Peyer's patch (tissue), 4 donors: ENCODE measurements around the gene SMAD3. TPM values are rescaled to one million over a fixed set of nuclear protein-coding genes. Genes with fewer than 3 reads are reported as not detected.
A peak's percentile ranks its signal among the peaks of the same experiment; 100 is the strongest.
"Not testable (repeated sequence)": the region's sequence is repeated elsewhere in the genome, so short reads cannot be mapped to it uniquely, and the experiment has no call there.

Experiments used
- DNase-seq, 3 donors: peaks; one replicate each; pipeline ENCODE4 v3.0.0-alpha.2; 2017 to 2019
- H3K27ac ChIP-seq, 4 donors: fragments of 200-600 bp; sonication (generic); one replicate each; pipeline ENCODE4 v1.5.1; 2016 to 2019
- H3K27me3 ChIP-seq, 2 donors: fragments of 200-600 bp; sonication (generic); one replicate each; pipeline ENCODE4 v1.5.1; 2019
- H3K36me3 ChIP-seq, 3 donors: fragments of 200-600 bp; sonication (generic); one replicate each; pipeline ENCODE4 v1.5.1; 2016 to 2019
- H3K4me1 ChIP-seq, 4 donors: fragments of 200-600 bp; sonication (generic); one replicate each; pipeline ENCODE4 v1.5.1; 2016 to 2019
- H3K4me3 ChIP-seq, 4 donors: fragments of 200-600 bp; sonication (generic); 1 replicate in 3 of 4; 2 replicates in 1 of 4; pipeline ENCODE4 v1.5.1; 2016 to 2019; ENCODE audit warnings: mild to moderate bottlenecking in 1 of 4
- H3K9me3 ChIP-seq, 4 donors: fragments of 200-600 bp; sonication (generic); one replicate each; pipeline ENCODE4 v1.5.1; 2016 to 2019; ENCODE audit warnings: mild to moderate bottlenecking in 1 of 4
- POLR2A ChIP-seq, 2 donors: fragments of 450-650 bp; IDR thresholded peaks; one replicate each; pipeline ENCODE4 v1.5.1; 2017; ENCODE audit warnings: antibody characterized with exemption in 2 of 2, mild to moderate bottlenecking in 2 of 2, moderate library complexity in 2 of 2
- total RNA-seq, 4 donors: library from RNA; depleted of rRNA; stranded (reverse); fragments of >200 nt; gene quantifications; one replicate each; pipeline ENCODE4 v1.1.0, GENCODE V29; 2016
- TF ChIP-seq, protein P1 (sequence below), 6 experiments: fragments of 450-650 bp in 4 of 6; fragments of 200-600 bp in 2 of 6; sonication (generic) in 1 of 6; IDR thresholded peaks; one replicate each; pipeline ENCODE4 v1.5.1; 2017 to 2019; ENCODE audit warnings: antibody characterized with exemption in 6 of 6, mild to moderate bottlenecking in 3 of 6, moderate library complexity in 1 of 6

SMAD3 gene
- total RNA-seq, 4 donors from 2014 or later, result 43.7 to 80.0 (median 60.2) TPM

GRCh38 chr15:67119238-67119846, 53.9 kb downstream of the SMAD3 start:
- Histone ChIP-seq H3K27ac (peak overlapping the region; percentile 84 to 89 (median 87)), H3K9me3 (no peaks in the 10 kb centered on the region), H3K4me1 (peaks cover 22 to 67% (median 40%) of the 10 kb centered on the region in 4 donors), H3K4me3 (no peak overlapping the region), H3K36me3 (no peaks in the 10 kb centered on the region), H3K27me3 (no peaks in the 10 kb centered on the region)
- no peak for TF ChIP-seq POLR2A (IDR thresholded peaks at IDR 0.05)
- TF ChIP-seq, protein P1, sequence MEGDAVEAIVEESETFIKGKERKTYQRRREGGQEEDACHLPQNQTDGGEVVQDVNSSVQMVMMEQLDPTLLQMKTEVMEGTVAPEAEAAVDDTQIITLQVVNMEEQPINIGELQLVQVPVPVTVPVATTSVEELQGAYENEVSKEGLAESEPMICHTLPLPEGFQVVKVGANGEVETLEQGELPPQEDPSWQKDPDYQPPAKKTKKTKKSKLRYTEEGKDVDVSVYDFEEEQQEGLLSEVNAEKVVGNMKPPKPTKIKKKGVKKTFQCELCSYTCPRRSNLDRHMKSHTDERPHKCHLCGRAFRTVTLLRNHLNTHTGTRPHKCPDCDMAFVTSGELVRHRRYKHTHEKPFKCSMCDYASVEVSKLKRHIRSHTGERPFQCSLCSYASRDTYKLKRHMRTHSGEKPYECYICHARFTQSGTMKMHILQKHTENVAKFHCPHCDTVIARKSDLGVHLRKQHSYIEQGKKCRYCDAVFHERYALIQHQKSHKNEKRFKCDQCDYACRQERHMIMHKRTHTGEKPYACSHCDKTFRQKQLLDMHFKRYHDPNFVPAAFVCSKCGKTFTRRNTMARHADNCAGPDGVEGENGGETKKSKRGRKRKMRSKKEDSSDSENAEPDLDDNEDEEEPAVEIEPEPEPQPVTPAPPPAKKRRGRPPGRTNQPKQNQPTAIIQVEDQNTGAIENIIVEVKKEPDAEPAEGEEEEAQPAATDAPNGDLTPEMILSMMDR (IDR thresholded peaks at IDR 0.05), result no peak
- no peak for DNase-seq

GRCh38 chr15:67120009-67120838, 54.8 kb downstream of the SMAD3 start:
- peak overlapping the region in 1 of 4 donors; percentile 34 for H3K4me3 ChIP-seq
- no peaks in the 10 kb centered on the region for H3K27me3 ChIP-seq
- peaks cover 22 to 69% (median 37%) of the 10 kb centered on the region in 4 donors for H3K4me1 ChIP-seq
- no peak for TF ChIP-seq POLR2A (IDR thresholded peaks at IDR 0.05)
- TF ChIP-seq, protein P1 (IDR thresholded peaks at IDR 0.05), result no peak
- peak overlapping the region; percentile 84 to 89 (median 87) for H3K27ac ChIP-seq
- DNase-seq, result no peak
- no peaks in the 10 kb centered on the region for H3K36me3 ChIP-seq
- H3K9me3 ChIP-seq, result no peaks in the 10 kb centered on the region

GRCh38 chr15:67120839-67121643, 55.6 kb downstream of the SMAD3 start:
- peak; percentile 84 to 95 (median 90) for DNase-seq
- H3K27ac ChIP-seq, result peak overlapping the region; percentile 84 to 89 (median 87)
- no peaks in the 10 kb centered on the region for H3K27me3 ChIP-seq
- H3K9me3 ChIP-seq, result no peaks in the 10 kb centered on the region
- peak overlapping the region; percentile 13 to 34 (median 32) for H3K4me3 ChIP-seq
- H3K4me1 ChIP-seq, result peaks cover 17 to 66% (median 33%) of the 10 kb centered on the region in 4 donors
- H3K36me3 ChIP-seq, result no peaks in the 10 kb centered on the region
- TF ChIP-seq POLR2A (IDR thresholded peaks at IDR 0.05), result no peak
- TF ChIP-seq, protein P1 (IDR thresholded peaks at IDR 0.05), result no peak

DNA sequence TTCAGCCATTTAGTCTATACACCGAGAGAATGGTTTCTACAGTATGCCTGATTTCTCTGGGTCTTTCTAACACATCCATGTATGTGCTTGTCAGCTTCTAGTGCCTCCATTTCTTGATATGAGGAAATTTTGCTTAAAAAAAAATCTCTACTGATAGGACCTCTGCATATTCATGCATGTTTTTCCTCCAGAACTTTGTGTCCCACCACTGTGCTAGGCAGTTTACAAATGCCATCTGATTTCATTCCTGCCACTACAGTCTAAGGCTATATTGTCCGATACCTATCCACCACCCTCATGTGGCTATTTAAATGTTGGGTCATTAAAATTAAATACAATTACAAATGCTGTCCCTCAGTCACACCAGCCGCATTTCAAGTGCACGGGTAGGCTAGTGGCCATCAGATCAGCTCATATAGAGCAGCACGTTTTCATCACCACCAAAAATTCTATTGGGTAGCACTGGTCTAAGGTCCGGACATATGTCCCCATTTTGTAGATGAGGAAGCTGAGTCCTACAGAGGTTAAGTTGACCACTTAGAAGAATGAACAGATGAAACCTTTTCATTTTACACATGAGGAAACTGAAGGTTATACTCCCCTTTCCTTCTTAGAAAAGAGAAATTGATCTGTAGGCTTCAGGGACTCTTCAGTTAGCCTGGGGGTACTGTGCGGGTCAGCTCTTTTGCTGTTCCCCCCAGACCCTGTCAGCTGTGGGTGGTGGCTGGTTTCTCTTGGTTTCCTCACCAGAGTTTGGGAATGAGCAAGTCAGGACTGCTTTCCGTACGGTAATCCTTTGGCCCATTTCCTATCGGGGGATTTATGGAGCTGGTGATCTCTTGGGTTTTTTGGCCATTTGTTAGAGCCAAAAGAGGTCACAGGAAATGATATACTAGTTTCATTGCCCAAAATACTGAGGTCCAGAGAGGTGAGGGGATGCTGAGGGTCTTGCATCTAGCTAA, 56.5 kb downstream of the SMAD3 start:
- TF ChIP-seq, protein P1 (IDR thresholded peaks at IDR 0.05), result no peak
- TF ChIP-seq POLR2A (IDR thresholded peaks at IDR 0.05), result no peak
- no peaks in the 10 kb centered on the region for H3K9me3 ChIP-seq
- no peak for DNase-seq
- peak overlapping the region in 1 of 4 donors; percentile 30 for H3K4me3 ChIP-seq
- no peaks in the 10 kb centered on the region for H3K36me3 ChIP-seq
- peak overlapping the region; percentile 84 to 89 (median 87) for H3K27ac ChIP-seq
- H3K27me3 ChIP-seq, result no peaks in the 10 kb centered on the region
- H3K4me1 ChIP-seq, result peaks cover 13 to 64% (median 27%) of the 10 kb centered on the region in 4 donors

- Histone ChIP-seq H3K27ac (peak overlapping the region in 2 of 4 donors; percentile 84 to 89), H3K4me1 (peaks cover 11 to 64% (median 25%) of the 10 kb centered on the region in 4 donors)
These were observed 57.4 kb downstream of the SMAD3 start for GRCh38 chr15:67122816-67123215.

DNA sequence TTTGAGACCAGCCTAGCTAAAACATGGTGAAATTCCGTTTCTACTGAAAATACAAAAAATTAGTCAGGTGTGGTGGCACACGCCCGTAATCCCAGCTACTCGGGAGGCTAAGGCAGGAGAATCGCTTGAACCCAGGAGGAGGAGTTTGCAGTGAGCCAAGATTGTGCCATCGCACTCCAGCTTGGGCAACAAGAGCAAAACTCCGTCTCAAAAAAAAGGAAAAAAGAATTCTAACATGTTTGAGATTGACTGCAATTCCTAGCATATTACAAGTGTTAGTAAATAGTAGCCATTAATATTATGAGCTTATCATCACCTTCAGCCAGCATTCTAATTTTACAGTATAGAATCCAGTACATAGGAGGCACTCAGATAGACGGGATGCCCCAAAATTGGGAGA, 57.9 kb downstream of the SMAD3 start:
- H3K4me1 ChIP-seq, result peaks cover 11 to 61% (median 25%) of the 10 kb centered on the region in 4 donors
- H3K4me3 ChIP-seq, H3K9me3 ChIP-seq, H3K36me3 ChIP-seq, DNase-seq, H3K27me3 ChIP-seq: not testable (repeated sequence)
- H3K27ac ChIP-seq, result peak overlapping the region in 1 of 4 donors; percentile 24

More at GRCh38 chr15:67122816-67123215, 57.4 kb downstream of the SMAD3 start:
- not testable (repeated sequence) for H3K9me3 ChIP-seq, H3K36me3 ChIP-seq, H3K27me3 ChIP-seq, H3K4me3 ChIP-seq, DNase-seq
